Mesenchymal stem cell (in vitro differentiated cells and primary cell): Measurements from ENCODE around the gene TAGLN3.
"Not testable (repeated sequence)": the region's sequence is repeated elsewhere in the genome, so short reads cannot be mapped to it uniquely, and the experiment has no call there.

ENCODE experiments used
- DNase-seq: peaks from one replicate; pipeline ENCODE4 v3.0.0-alpha.2; 2013
- H2AFZ ChIP-seq: one replicate; pipeline ENCODE4 v1.6.1; 2013; ENCODE audit warnings: low read depth, mild to moderate bottlenecking, control low read depth, inconsistent platforms, low read length, moderate library complexity
- H2AK5ac ChIP-seq: 2 replicates; pipeline ENCODE4 v1.6.1; 2013; ENCODE audit warnings: low read length, moderate library complexity, mild to moderate bottlenecking, inconsistent platforms; ENCODE audit not compliant: severe bottlenecking
- H2BK120ac ChIP-seq: one replicate; pipeline ENCODE4 v1.6.1; 2013; ENCODE audit warnings: low read depth, mild to moderate bottlenecking, inconsistent platforms, low read length, moderate library complexity
- H2BK12ac ChIP-seq, 2 experiments: one replicate each; pipeline ENCODE4 v1.6.1; 2013; ENCODE audit warnings: inconsistent platforms in 2 of 2, low read length in 2 of 2, mild to moderate bottlenecking in 2 of 2, moderate library complexity in 2 of 2, control low read depth in 1 of 2
- H2BK15ac ChIP-seq: one replicate; pipeline ENCODE4 v1.6.1; 2013; ENCODE audit warnings: mild to moderate bottlenecking, low read depth, inconsistent platforms; ENCODE audit not compliant: poor library complexity, severe bottlenecking
- H2BK5ac ChIP-seq: 2 replicates; pipeline ENCODE4 v1.6.1; 2013; ENCODE audit warnings: low read depth, mild to moderate bottlenecking, low read length, control low read depth, inconsistent platforms; ENCODE audit not compliant: poor library complexity, severe bottlenecking
- H3K14ac ChIP-seq, 2 experiments: one replicate each; pipeline ENCODE4 v1.6.1; 2013; ENCODE audit warnings: inconsistent platforms in 2 of 2, low read length in 2 of 2, control low read depth in 1 of 2, mild to moderate bottlenecking in 1 of 2, moderate library complexity in 1 of 2
- H3K18ac ChIP-seq, 2 experiments: one replicate each; pipeline ENCODE4 v1.6.1; 2013; ENCODE audit warnings: inconsistent platforms in 2 of 2, low read length in 2 of 2, control low read depth in 1 of 2, low read depth in 1 of 2, mild to moderate bottlenecking in 1 of 2
- H3K23ac ChIP-seq, 2 experiments: one replicate each; pipeline ENCODE4 v1.6.1; 2013; ENCODE audit warnings: inconsistent platforms in 2 of 2, low read length in 2 of 2, mild to moderate bottlenecking in 2 of 2, moderate library complexity in 2 of 2, control low read depth in 1 of 2
- H3K27ac ChIP-seq: 2 replicates; pipeline ENCODE4 v1.5.1; 2013; ENCODE audit warnings: mild to moderate bottlenecking, moderate library complexity, low read length, control low read depth, inconsistent platforms; ENCODE audit not compliant: poor library complexity, severe bottlenecking
- H3K27me3 ChIP-seq, 2 experiments: 2 replicates each; pipeline versions ENCODE4 v1.6.1 to v1.7.0; 2013; ENCODE audit warnings: low read length in 2 of 2, mild to moderate bottlenecking in 2 of 2, moderate library complexity in 2 of 2, control low read depth in 1 of 2, inconsistent platforms in 1 of 2; ENCODE audit not compliant: control insufficient read depth in 1 of 2, insufficient read depth in 1 of 2
- H3K36me3 ChIP-seq, 2 experiments: 2 replicates each; pipeline versions ENCODE4 v1.6.1 to v1.7.0; 2013; ENCODE audit warnings: low read length in 2 of 2, control low read depth in 1 of 2, inconsistent platforms in 1 of 2, low read depth in 1 of 2, mild to moderate bottlenecking in 1 of 2; ENCODE audit not compliant: insufficient read depth in 2 of 2, control insufficient read depth in 1 of 2
- H3K4ac ChIP-seq, 2 experiments: one replicate each; pipeline ENCODE4 v1.6.1; 2013; ENCODE audit warnings: inconsistent platforms in 2 of 2, low read length in 2 of 2, mild to moderate bottlenecking in 2 of 2, moderate library complexity in 2 of 2, control low read depth in 1 of 2, low read depth in 1 of 2
- H3K4me1 ChIP-seq: 2 replicates; pipeline ENCODE4 v1.6.1; 2013; ENCODE audit warnings: low read depth, low read length, control low read depth; ENCODE audit not compliant: control insufficient read depth, insufficient read depth
- H3K4me2 ChIP-seq: 2 replicates; pipeline ENCODE4 v1.6.1; 2013; ENCODE audit warnings: low read length, mild to moderate bottlenecking, inconsistent platforms; ENCODE audit not compliant: poor library complexity, severe bottlenecking
- H3K4me3 ChIP-seq, 2 experiments: 2 replicates each; pipeline versions ENCODE4 v1.5.1 to v1.7.0; 2013; ENCODE audit warnings: low read length in 2 of 2, mild to moderate bottlenecking in 2 of 2, control low read depth in 1 of 2, low read depth in 1 of 2; ENCODE audit not compliant: insufficient read depth in 1 of 2
- H3K79me1 ChIP-seq: replicated peaks from 2 replicates; pipeline ENCODE4 v1.6.1; 2013; ENCODE audit warnings: mild to moderate bottlenecking, control low read depth, low read length, inconsistent platforms; ENCODE audit not compliant: poor library complexity, severe bottlenecking
- H3K9ac ChIP-seq: 2 replicates; pipeline ENCODE4 v1.7.0; 2013; ENCODE audit warnings: mild to moderate bottlenecking, low read length, moderate library complexity
- H3K9me3 ChIP-seq: 2 replicates; pipeline ENCODE4 v1.7.0; 2013; ENCODE audit warnings: mild to moderate bottlenecking, low read length; ENCODE audit not compliant: control insufficient read depth
- H4K8ac ChIP-seq: one replicate; pipeline ENCODE4 v1.6.1; 2013; ENCODE audit warnings: inconsistent platforms, mild to moderate bottlenecking, low read length, moderate library complexity
- H4K91ac ChIP-seq: one replicate; pipeline ENCODE4 v1.6.1; 2013; ENCODE audit warnings: mild to moderate bottlenecking, low read length, inconsistent platforms
- WGBS: methylation state at CpG from one replicate; pipeline ENCODE4 v1.1.7; 2013; ENCODE audit warnings: mixed read lengths; 5-methylcytosine and 5-hydroxymethylcytosine counted together

Gene TAGLN3

DNA sequence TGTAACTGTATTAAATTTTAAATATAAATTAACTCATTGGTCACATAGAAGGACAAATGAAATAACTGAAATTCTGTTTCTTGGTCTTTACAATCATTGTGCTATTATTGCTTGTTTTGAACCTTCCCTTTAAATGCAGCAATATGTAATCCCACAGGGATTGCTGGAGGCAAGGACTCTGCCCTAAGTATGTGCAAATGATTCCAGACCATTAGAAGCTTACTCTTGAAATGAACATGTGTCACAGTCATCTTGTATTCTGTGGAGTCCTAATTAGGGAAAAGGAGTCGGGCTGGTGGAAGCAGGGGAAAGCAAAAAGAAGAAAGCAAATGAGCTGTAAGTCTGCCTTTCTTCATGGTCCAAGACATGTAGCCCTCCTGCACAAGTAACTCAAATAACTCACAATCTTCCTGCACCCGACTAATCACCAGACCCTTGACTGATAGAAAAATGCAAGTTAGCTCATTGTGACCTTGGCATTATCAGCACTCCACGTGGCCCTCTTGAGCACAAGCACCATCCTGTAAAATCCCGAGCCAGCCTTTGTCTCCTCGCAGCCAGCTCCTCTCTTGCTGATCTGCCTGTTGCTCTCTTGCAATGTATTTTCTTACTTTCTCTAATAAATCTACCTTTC is 33.5 kb downstream of the TAGLN3 start:
- H2BK120ac ChIP-seq = no peak overlapping the region
- no peak overlapping the region for H2BK15ac ChIP-seq
- no peaks in the 10 kb centered on the region for H3K36me3 ChIP-seq
- no peaks in the 10 kb centered on the region for H3K79me1 ChIP-seq
- no peak overlapping the region for H3K4me2 ChIP-seq
- H3K9me3 ChIP-seq = no peaks in the 10 kb centered on the region
- H3K14ac ChIP-seq = no peak overlapping the region
- H3K18ac ChIP-seq = no peak overlapping the region
- no peak overlapping the region for H3K4me3 ChIP-seq
- H2AFZ ChIP-seq = no peak overlapping the region
- DNase-seq = no peak
- no peak overlapping the region for H3K27ac ChIP-seq
- H3K4ac ChIP-seq = no peak overlapping the region
- H2BK12ac ChIP-seq = no peak overlapping the region
- H4K8ac ChIP-seq = no peak overlapping the region
- 91% methylated on average over 5 of the region's 5 CpGs for WGBS
- no peak overlapping the region for H2BK5ac ChIP-seq
- no peaks in the 10 kb centered on the region for H3K27me3 ChIP-seq
- no peak overlapping the region for H4K91ac ChIP-seq
- no peak overlapping the region for H3K9ac ChIP-seq
- H3K23ac ChIP-seq = no peak overlapping the region
- H2AK5ac ChIP-seq = no peak overlapping the region
- H3K4me1 ChIP-seq = no peaks in the 10 kb centered on the region

- 94% methylated on average over 4 of the region's 4 CpGs for WGBS
- no peak within 1 kb of the TSS for H3K4me2 ChIP-seq
Measured at GRCh38 chr3:112034436-112034835, 35.7 kb downstream of the TAGLN3 start, which contains the start of gene TMPRSS7. Gene TMPRSS7 (plus strand): TSS chr3:112034736. CDS start chr3:112034846, 110 bp downstream.

DNA sequence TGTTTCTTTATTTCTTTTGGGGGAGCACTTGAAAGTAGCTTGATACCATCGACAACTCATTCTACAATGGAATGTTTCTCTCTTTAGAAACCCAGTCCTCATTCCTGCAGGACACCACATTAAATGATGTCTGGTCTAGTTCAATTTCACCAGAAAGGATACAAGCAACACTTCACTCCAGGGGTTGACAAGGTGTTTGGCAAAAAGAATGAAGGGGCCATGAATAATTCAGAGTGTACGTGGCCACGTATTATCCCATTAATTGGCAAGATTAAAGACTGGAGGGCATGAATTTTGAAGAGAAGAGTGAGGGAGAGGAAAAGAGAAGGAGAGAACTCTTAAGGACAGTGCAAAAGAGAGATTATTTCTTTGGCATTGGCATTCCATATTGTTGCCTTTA is 36.5 kb downstream of the TAGLN3 start:
- H3K14ac ChIP-seq = no peak overlapping the region
- 92% methylated on average over 3 of the region's 3 CpGs for WGBS
- no peak overlapping the region for H4K91ac ChIP-seq

More at GRCh38 chr3:112034436-112034835, 35.7 kb downstream of the TAGLN3 start, which contains the start of gene TMPRSS7:
- no peaks in the 10 kb centered on the region for H3K27me3 ChIP-seq
- H3K9ac ChIP-seq = no peak within 1 kb of the TSS
- no peak within 1 kb of the TSS for H2BK15ac ChIP-seq
- no peak within 1 kb of the TSS for H4K91ac ChIP-seq
- no peak within 1 kb of the TSS for H2BK12ac ChIP-seq
- no peak within 1 kb of the TSS for H3K18ac ChIP-seq
- no peak within 1 kb of the TSS for H2BK120ac ChIP-seq
- no peak within 1 kb of the TSS for H2AK5ac ChIP-seq
- no peaks in the 10 kb centered on the region for H3K36me3 ChIP-seq
- H3K14ac ChIP-seq = no peak within 1 kb of the TSS
- no peak within 1 kb of the TSS for H3K4me3 ChIP-seq
- no peaks in the 10 kb centered on the region for H3K79me1 ChIP-seq
- no peak within 1 kb of the TSS for H2BK5ac ChIP-seq
- no peak within 1 kb of the TSS for H3K23ac ChIP-seq
- H2AFZ ChIP-seq = no peak within 1 kb of the TSS
- no peak within 1 kb of the TSS for H4K8ac ChIP-seq
- H3K4ac ChIP-seq = no peak within 1 kb of the TSS
- DNase-seq = no peak
- H3K4me1 ChIP-seq = no peaks in the 10 kb centered on the region
- no peak within 1 kb of the TSS for H3K27ac ChIP-seq
- H3K9me3 ChIP-seq = no peaks in the 10 kb centered on the region

DNA sequence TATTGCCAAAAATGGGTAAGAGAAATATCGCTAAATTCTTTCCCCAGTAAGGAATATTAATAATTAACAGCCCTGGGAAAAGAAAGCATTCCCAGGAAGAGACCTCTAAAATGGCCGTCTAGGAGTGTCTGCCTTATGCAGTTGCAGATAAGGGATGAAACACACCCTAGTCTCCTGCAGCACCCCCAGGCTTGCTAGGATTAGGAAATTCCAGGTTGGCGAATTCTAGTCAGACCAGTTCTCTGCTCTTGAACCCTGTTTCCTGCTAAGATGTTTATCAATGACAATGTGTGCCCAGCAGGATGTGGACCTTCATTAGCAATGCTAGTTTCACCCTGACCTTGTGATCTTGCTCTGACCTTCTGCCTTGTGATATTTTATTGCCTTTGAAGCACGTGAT is 38.5 kb downstream of the TAGLN3 start:
- not testable (repeated sequence) for H3K18ac ChIP-seq, H2AK5ac ChIP-seq, H2BK5ac ChIP-seq, H2AFZ ChIP-seq, H3K4ac ChIP-seq, H3K9ac ChIP-seq, DNase-seq, H2BK15ac ChIP-seq, H3K23ac ChIP-seq, H4K91ac ChIP-seq, H3K4me3 ChIP-seq, H3K27ac ChIP-seq, H3K14ac ChIP-seq, H3K4me1 ChIP-seq, H3K4me2 ChIP-seq, H3K36me3 ChIP-seq, H3K9me3 ChIP-seq, H2BK12ac ChIP-seq, H2BK120ac ChIP-seq, H3K79me1 ChIP-seq, H4K8ac ChIP-seq, H3K27me3 ChIP-seq
- 72% methylated on average over 4 of the region's 4 CpGs for WGBS

More for the DNA sequence above, 36.5 kb downstream of the TAGLN3 start:
- no peak overlapping the region for H3K18ac ChIP-seq
- H3K36me3 ChIP-seq = no peaks in the 10 kb centered on the region
- no peak for DNase-seq
- no peak overlapping the region for H2AFZ ChIP-seq
- no peaks in the 10 kb centered on the region for H3K79me1 ChIP-seq
- no peaks in the 10 kb centered on the region for H3K4me1 ChIP-seq
- no peak overlapping the region for H2BK12ac ChIP-seq
- no peak overlapping the region for H4K8ac ChIP-seq
- H2BK5ac ChIP-seq = no peak overlapping the region
- H3K4me3 ChIP-seq = no peak overlapping the region
- H3K4ac ChIP-seq = no peak overlapping the region
- H2BK15ac ChIP-seq = no peak overlapping the region
- no peaks in the 10 kb centered on the region for H3K9me3 ChIP-seq
- H2AK5ac ChIP-seq = no peak overlapping the region
- H3K27ac ChIP-seq = no peak overlapping the region
- no peaks in the 10 kb centered on the region for H3K27me3 ChIP-seq
- no peak overlapping the region for H3K9ac ChIP-seq
- no peak overlapping the region for H3K23ac ChIP-seq
- H3K4me2 ChIP-seq = no peak overlapping the region
- H2BK120ac ChIP-seq = no peak overlapping the region
